Measurements from ENCODE around the gene CTIF. TPM values are rescaled to one million over a fixed set of nuclear protein-coding genes. Genes with fewer than 3 reads are reported as not detected.

Gene CTIF
- polyA plus RNA-seq, 1 donor from 2014 or later, result 50.2 TPM

DNA sequence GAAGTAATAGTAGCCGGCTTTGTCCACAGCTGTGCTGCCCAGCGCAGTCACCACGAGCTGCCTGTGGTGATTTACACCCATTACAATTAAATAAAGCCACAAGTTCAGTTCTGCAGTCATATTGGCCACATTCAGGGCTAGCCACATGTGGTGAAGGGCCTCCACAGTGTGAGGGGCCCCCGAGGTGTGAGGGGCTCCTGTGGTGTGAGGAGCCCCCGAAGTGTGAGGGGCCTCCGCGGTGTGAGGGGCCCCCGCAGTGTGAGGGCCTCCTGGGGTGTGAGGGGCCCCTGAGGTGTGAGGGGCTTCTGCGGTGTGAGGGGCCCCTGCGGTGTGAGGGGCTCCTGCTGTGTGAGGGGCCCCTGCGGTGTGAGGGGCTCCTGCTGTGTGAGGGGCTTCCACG is 191.2 kb downstream of the CTIF start:
- Histone ChIP-seq H3K9me3 (ENCODE audit: low read length) (no peaks in the 10 kb centered on the region), H3F3A (ENCODE audit: insufficient read depth, low read length, poor library complexity, severe bottlenecking) (no peaks in the 10 kb centered on the region), H3K9ac (ENCODE audit: low read length) (no peak overlapping the region), H3K4me3 (ENCODE audit: low read length) (no peak overlapping the region), H3K79me2 (replicated peaks; ENCODE audit: insufficient read depth, low read length) (no peaks in the 10 kb centered on the region), H3K36me3 (ENCODE audit: insufficient read depth, low read length) (no peaks in the 10 kb centered on the region), H3K9me2 (ENCODE audit: insufficient read depth, low read length) (no peaks in the 10 kb centered on the region), H2AFZ (ENCODE audit: low read depth, low read length) (no peak overlapping the region), H4K20me1 (ENCODE audit: insufficient read depth) (no peaks in the 10 kb centered on the region), H3K27me3 (ENCODE audit: insufficient read depth, low read depth, low read length) (no peaks in the 10 kb centered on the region), H3K4me2 (ENCODE audit: low read length) (no peak overlapping the region), H3K27ac (ENCODE audit: low read length) (no peak overlapping the region)
- TF ChIP-seq, protein P1, sequence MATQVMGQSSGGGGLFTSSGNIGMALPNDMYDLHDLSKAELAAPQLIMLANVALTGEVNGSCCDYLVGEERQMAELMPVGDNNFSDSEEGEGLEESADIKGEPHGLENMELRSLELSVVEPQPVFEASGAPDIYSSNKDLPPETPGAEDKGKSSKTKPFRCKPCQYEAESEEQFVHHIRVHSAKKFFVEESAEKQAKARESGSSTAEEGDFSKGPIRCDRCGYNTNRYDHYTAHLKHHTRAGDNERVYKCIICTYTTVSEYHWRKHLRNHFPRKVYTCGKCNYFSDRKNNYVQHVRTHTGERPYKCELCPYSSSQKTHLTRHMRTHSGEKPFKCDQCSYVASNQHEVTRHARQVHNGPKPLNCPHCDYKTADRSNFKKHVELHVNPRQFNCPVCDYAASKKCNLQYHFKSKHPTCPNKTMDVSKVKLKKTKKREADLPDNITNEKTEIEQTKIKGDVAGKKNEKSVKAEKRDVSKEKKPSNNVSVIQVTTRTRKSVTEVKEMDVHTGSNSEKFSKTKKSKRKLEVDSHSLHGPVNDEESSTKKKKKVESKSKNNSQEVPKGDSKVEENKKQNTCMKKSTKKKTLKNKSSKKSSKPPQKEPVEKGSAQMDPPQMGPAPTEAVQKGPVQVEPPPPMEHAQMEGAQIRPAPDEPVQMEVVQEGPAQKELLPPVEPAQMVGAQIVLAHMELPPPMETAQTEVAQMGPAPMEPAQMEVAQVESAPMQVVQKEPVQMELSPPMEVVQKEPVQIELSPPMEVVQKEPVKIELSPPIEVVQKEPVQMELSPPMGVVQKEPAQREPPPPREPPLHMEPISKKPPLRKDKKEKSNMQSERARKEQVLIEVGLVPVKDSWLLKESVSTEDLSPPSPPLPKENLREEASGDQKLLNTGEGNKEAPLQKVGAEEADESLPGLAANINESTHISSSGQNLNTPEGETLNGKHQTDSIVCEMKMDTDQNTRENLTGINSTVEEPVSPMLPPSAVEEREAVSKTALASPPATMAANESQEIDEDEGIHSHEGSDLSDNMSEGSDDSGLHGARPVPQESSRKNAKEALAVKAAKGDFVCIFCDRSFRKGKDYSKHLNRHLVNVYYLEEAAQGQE (IDR thresholded peaks at IDR 0.05; ENCODE audit: borderline replicate concordance), result no peak
- TF ChIP-seq MXI1 (conservative IDR thresholded peaks at IDR 0.05; ENCODE audit: poor library complexity, severe bottlenecking) (no peak), SMC3 (conservative IDR thresholded peaks at IDR 0.05; ENCODE audit: poor library complexity) (no peak), POLR2AphosphoS5 (IDR thresholded peaks at IDR 0.05) (no peak), EP300 (conservative IDR thresholded peaks at IDR 0.05; ENCODE audit: poor library complexity, severe bottlenecking) (no peak), TAF1 (IDR thresholded peaks at IDR 0.05; ENCODE audit: low read depth) (no peak), RAD21 (conservative IDR thresholded peaks at IDR 0.05) (no peak), EZH2 (IDR thresholded peaks at IDR 0.05; ENCODE audit: borderline replicate concordance, insufficient read depth, low read length, poor library complexity, severe bottlenecking) (no peak)
- TF ChIP-seq, protein P2, sequence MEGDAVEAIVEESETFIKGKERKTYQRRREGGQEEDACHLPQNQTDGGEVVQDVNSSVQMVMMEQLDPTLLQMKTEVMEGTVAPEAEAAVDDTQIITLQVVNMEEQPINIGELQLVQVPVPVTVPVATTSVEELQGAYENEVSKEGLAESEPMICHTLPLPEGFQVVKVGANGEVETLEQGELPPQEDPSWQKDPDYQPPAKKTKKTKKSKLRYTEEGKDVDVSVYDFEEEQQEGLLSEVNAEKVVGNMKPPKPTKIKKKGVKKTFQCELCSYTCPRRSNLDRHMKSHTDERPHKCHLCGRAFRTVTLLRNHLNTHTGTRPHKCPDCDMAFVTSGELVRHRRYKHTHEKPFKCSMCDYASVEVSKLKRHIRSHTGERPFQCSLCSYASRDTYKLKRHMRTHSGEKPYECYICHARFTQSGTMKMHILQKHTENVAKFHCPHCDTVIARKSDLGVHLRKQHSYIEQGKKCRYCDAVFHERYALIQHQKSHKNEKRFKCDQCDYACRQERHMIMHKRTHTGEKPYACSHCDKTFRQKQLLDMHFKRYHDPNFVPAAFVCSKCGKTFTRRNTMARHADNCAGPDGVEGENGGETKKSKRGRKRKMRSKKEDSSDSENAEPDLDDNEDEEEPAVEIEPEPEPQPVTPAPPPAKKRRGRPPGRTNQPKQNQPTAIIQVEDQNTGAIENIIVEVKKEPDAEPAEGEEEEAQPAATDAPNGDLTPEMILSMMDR (IDR thresholded peaks at IDR 0.05; ENCODE audit: poor library complexity, severe bottlenecking), result no peak

DNA sequence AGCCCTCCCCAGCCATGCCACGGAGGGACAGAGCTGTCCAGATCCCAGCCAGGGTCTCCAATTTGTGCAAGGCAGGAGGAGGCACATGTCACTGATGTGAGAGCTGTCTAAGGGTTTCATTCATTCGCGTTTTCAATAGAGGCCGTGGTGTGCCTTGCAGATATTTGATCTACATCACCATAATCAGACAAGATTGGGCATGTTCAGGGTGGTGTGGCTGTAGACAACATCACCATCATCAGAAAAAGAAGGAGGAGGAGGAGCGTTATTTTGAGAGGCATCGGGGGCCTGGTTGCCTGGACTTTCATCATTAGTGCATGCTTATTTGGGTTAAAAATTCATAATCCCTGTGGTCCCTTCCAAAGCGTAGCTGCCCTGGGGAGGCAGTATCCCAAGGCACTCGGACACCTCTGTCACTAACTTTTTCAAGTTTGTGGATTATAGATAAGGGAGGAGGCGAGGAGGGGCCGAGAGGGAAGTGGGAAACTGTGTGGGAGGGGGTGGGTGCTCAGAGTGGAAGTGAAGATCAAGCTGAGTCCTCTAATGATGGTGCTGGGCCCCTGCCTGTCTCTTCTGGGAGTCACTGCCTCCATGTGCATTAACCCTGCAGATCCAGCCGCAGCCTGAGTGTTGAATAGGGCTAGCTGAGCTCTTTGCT is 194.1 kb downstream of the CTIF start:
- no peaks in the 10 kb centered on the region for H3F3A ChIP-seq (ENCODE audit: insufficient read depth, low read length, poor library complexity, severe bottlenecking)
- no peaks in the 10 kb centered on the region for H3K27me3 ChIP-seq (ENCODE audit: insufficient read depth, low read depth, low read length)

More for the DNA sequence above, 194.1 kb downstream of the CTIF start:
- H2AFZ ChIP-seq (ENCODE audit: low read depth, low read length), result no peak overlapping the region
- H3K27ac ChIP-seq (ENCODE audit: low read length), result no peak overlapping the region
- H3K36me3 ChIP-seq (ENCODE audit: insufficient read depth, low read length), result no peaks in the 10 kb centered on the region
- no peaks in the 10 kb centered on the region for H3K9me2 ChIP-seq (ENCODE audit: insufficient read depth, low read length)
- H3K79me2 ChIP-seq (replicated peaks; ENCODE audit: insufficient read depth, low read length), result no peaks in the 10 kb centered on the region
- H4K20me1 ChIP-seq (ENCODE audit: insufficient read depth), result no peaks in the 10 kb centered on the region
- TF ChIP-seq TAF1 (IDR thresholded peaks at IDR 0.05; ENCODE audit: low read depth) (no peak), RAD21 (conservative IDR thresholded peaks at IDR 0.05) (no peak), EZH2 (IDR thresholded peaks at IDR 0.05; ENCODE audit: borderline replicate concordance, insufficient read depth, low read length, poor library complexity, severe bottlenecking) (no peak), MXI1 (conservative IDR thresholded peaks at IDR 0.05; ENCODE audit: poor library complexity, severe bottlenecking) (no peak), POLR2AphosphoS5 (IDR thresholded peaks at IDR 0.05) (no peak), EP300 (conservative IDR thresholded peaks at IDR 0.05; ENCODE audit: poor library complexity, severe bottlenecking) (no peak), SMC3 (conservative IDR thresholded peaks at IDR 0.05; ENCODE audit: poor library complexity) (no peak)
- TF ChIP-seq, protein P1 (IDR thresholded peaks at IDR 0.05; ENCODE audit: borderline replicate concordance), result no peak
- TF ChIP-seq, protein P2 (IDR thresholded peaks at IDR 0.05; ENCODE audit: poor library complexity, severe bottlenecking), result no peak
- H3K4me2 ChIP-seq (ENCODE audit: low read length), result no peak overlapping the region
- no peaks in the 10 kb centered on the region for H3K9me3 ChIP-seq (ENCODE audit: low read length)
- H3K9ac ChIP-seq (ENCODE audit: low read length), result no peak overlapping the region
- H3K4me3 ChIP-seq (ENCODE audit: low read length), result no peak overlapping the region

All from neural cell (in vitro differentiated cells).